GM12878 (cell line): ENCODE measurements around the gene ZMYND11. TPM values are rescaled to one million over a fixed set of nuclear protein-coding genes. Genes with fewer than 3 reads are reported as not detected.

ENCODE experiments used
- ATAC-seq: fragments of 200-7000 bp; cut with Tn5 transposase; 3 replicates; pipeline ENCODE4 v1.9.1; 2020; ENCODE audit warnings: mild to moderate bottlenecking, moderate library complexity
- BruUV-seq: library from RNA; stranded (reverse); fragments of 400-500 nt; replicated peaks from 2 replicates; lab custom pipeline; 2021; lab: Mats Ljungman, UMichigan
- CTCF ChIA-PET: fragments of 300-600 bp; sonication (Branson Sonifier 250); formaldehyde crosslinking; extraction: SDS; loops from one replicate; lab custom pipeline; 2021; ENCODE audit warnings: inconsistent platforms; lab: Yijun Ruan, JAX
- POLR2A ChIA-PET: fragments of 350-600 bp; formaldehyde crosslinking; extraction: SDS; loops from one replicate; lab custom pipeline; 2021; ENCODE audit warnings: inconsistent platforms; lab: Charles Lee
- RAD21 ChIA-PET: fragments of 300-600 bp; sonication (Branson Sonifier 250); formaldehyde crosslinking; loops from one replicate; lab custom pipeline; 2023; ENCODE audit warnings: antibody characterized with exemption; ENCODE audit not compliant: unreplicated experiment; lab: Charles Lee
- SMC1A ChIA-PET: fragments of 300-600 bp; sonication (Branson Sonifier 250); formaldehyde crosslinking; loops from one replicate; lab custom pipeline; 2023; ENCODE audit not compliant: unreplicated experiment, uncharacterized antibody; lab: Charles Lee
- DNase-seq: peaks from one replicate; pipeline ENCODE4 v3.0.0-alpha.2; 2011; ENCODE audit warnings: low read depth, low spot score
- FAIRE-seq: peaks from 3 replicates; lab custom pipeline; 2011; peaks lifted over from hg19 to GRCh38; lab: Jason Lieb, UNC
- H2AFZ ChIP-seq: 2 replicates; pipeline ENCODE4 v1.6.0; 2011; ENCODE audit warnings: low read depth, low read length, control low read depth; ENCODE audit not compliant: control insufficient read depth
- H3K27ac ChIP-seq: 2 replicates; pipeline ENCODE4 v1.5.1; 2011; ENCODE audit warnings: control low read depth; ENCODE audit not compliant: control insufficient read depth, insufficient read depth
- H3K27me3 ChIP-seq, 2 experiments: replicated peaks in 1 of 2; 2 replicates each; pipeline versions ENCODE4 v1.6.0 to v1.6.1; 2011; ENCODE audit warnings: low read length in 1 of 2; ENCODE audit not compliant: control insufficient read depth in 2 of 2, insufficient read depth in 2 of 2
- H3K36me3 ChIP-seq, 2 experiments: 2 replicates each; pipeline ENCODE4 v1.5.1; 2011; ENCODE audit warnings: low read length in 1 of 2; ENCODE audit not compliant: control insufficient read depth in 2 of 2, insufficient read depth in 2 of 2
- H3K4me1 ChIP-seq: 2 replicates; pipeline ENCODE4 v1.6.1; 2011; ENCODE audit warnings: mild to moderate bottlenecking, low read length, moderate library complexity, mixed read lengths; ENCODE audit not compliant: control insufficient read depth, insufficient read depth
- H3K4me2 ChIP-seq: 2 replicates; pipeline ENCODE4 v1.6.0; 2011; ENCODE audit warnings: control low read depth; ENCODE audit not compliant: control insufficient read depth, insufficient read depth
- H3K4me3 ChIP-seq: fragments of 200-600 bp; sonication (generic); 2 replicates; pipeline ENCODE4 v1.5.1; 2016
- H3K79me2 ChIP-seq: 2 replicates; pipeline ENCODE4 v1.6.0; 2011; ENCODE audit warnings: low read length; ENCODE audit not compliant: control insufficient read depth, insufficient read depth
- H3K9ac ChIP-seq: 2 replicates; pipeline ENCODE4 v1.8.0; 2011; ENCODE audit warnings: low read length, control low read depth, mixed read lengths; ENCODE audit not compliant: control insufficient read depth, insufficient read depth
- H3K9me3 ChIP-seq: replicated peaks from 3 replicates; pipeline ENCODE4 v1.5.1; 2011; ENCODE audit warnings: mild to moderate bottlenecking, low read length; ENCODE audit not compliant: control insufficient read depth, insufficient read depth
- H4K20me1 ChIP-seq: 2 replicates; pipeline ENCODE4 v1.6.0; 2011; ENCODE audit not compliant: control insufficient read depth, insufficient read depth
- BHLHE40 ChIP-seq, 2 experiments: fragments of 450-650 bp in 1 of 2; IDR thresholded peaks; 2 replicates each; pipeline ENCODE4 v1.6.1; 2011 to 2017; ENCODE audit warnings: low read depth in 2 of 2, borderline replicate concordance in 1 of 2, improper control_type of control experiment in 1 of 2, low read length in 1 of 2, mild to moderate bottlenecking in 1 of 2
- CBFB ChIP-seq: IDR thresholded peaks from 2 replicates; pipeline ENCODE4 v1.6.1; 2016; ENCODE audit warnings: antibody characterized with exemption, low read depth
- IRF3 ChIP-seq: fragments of 450-650 bp; IDR thresholded peaks from 2 replicates; pipeline ENCODE4 v1.6.1; 2014; ENCODE audit warnings: mild to moderate bottlenecking
- KLF5 ChIP-seq: fragments of 450-650 bp; IDR thresholded peaks from 2 replicates; pipeline ENCODE4 v1.6.1; 2014; ENCODE audit warnings: mild to moderate bottlenecking; ENCODE audit not compliant: partially characterized antibody
- MEF2B ChIP-seq: fragments of 450-650 bp; IDR thresholded peaks from 2 replicates; pipeline ENCODE4 v1.6.1; 2018; ENCODE audit warnings: mild to moderate bottlenecking, moderate library complexity; ENCODE audit not compliant: partially characterized antibody, poor library complexity, severe bottlenecking
- MYC ChIP-seq: IDR thresholded peaks from 2 replicates; pipeline ENCODE4 v1.6.1; 2011; ENCODE audit warnings: mild to moderate bottlenecking, low read length, moderate library complexity, inconsistent platforms; ENCODE audit not compliant: insufficient read depth, insufficient replicate concordance, insufficient read length, severe bottlenecking
- NRF1 ChIP-seq: conservative IDR thresholded peaks from 2 replicates; pipeline ENCODE4 v1.6.1; 2011; ENCODE audit warnings: mild to moderate bottlenecking, low read depth, low read length, improper control_type of control experiment
- PML ChIP-seq: IDR thresholded peaks from 2 replicates; pipeline ENCODE4 v1.6.1; 2012; ENCODE audit warnings: low read length, inconsistent platforms
- POLR2AphosphoS2 ChIP-seq: IDR thresholded peaks from 2 replicates; pipeline ENCODE4 v1.6.1; 2011; ENCODE audit warnings: low read depth, mild to moderate bottlenecking, low read length, improper control_type of control experiment, moderate library complexity
- POLR2AphosphoS5 ChIP-seq: IDR thresholded peaks from 2 replicates; pipeline ENCODE4 v1.6.1; 2011; ENCODE audit warnings: mild to moderate bottlenecking, low read length, inconsistent platforms
- SP1 ChIP-seq: IDR thresholded peaks from one replicate; pipeline ENCODE4 v1.6.1; 2011; ENCODE audit warnings: low read depth, low read length
- SREBF2 ChIP-seq: IDR thresholded peaks from 2 replicates; pipeline ENCODE4 v1.6.1; 2012; ENCODE audit warnings: mild to moderate bottlenecking, low read length
- SUZ12 ChIP-seq: fragments of 200-600 bp; sonication (generic); IDR thresholded peaks from one replicate; pipeline ENCODE4 v1.6.1; 2018; ENCODE audit warnings: antibody characterized with exemption, mild to moderate bottlenecking; ENCODE audit not compliant: unreplicated experiment
- YBX1 ChIP-seq: fragments of 450-650 bp; IDR thresholded peaks from 2 replicates; pipeline ENCODE4 v1.6.1; 2016; ENCODE audit warnings: antibody characterized with exemption
- YY1 ChIP-seq: IDR thresholded peaks from 2 replicates; pipeline ENCODE4 v1.6.1; 2011; ENCODE audit warnings: low read depth, mild to moderate bottlenecking, low read length
- ZNF687 ChIP-seq: fragments of 450-650 bp; IDR thresholded peaks from 2 replicates; pipeline ENCODE4 v1.6.1; 2017; ENCODE audit warnings: mild to moderate bottlenecking, moderate library complexity
- WGBS: methylation state at CpG from one replicate; pipeline ENCODE4 v1.1.6; 2016; ENCODE audit warnings: low lambda C conversion rate; ENCODE audit not compliant: insufficient replicate concordance, insufficient coverage; ENCODE audit errors: missing lambda C conversion rate; 5-methylcytosine and 5-hydroxymethylcytosine counted together
- in situ Hi-C: fragments of 300-500 bp; cut with MboI; formaldehyde crosslinking; loops from 9 replicates; pipeline ENCODE4 v1.14.3; 2018; ENCODE audit warnings: mixed read lengths
- intact Hi-C: fragments of 100-400 bp; cut with micrococcal nuclease; formaldehyde crosslinking; loops from one replicate; pipeline ENCODE4 v1.14.2; 2022; ENCODE audit not compliant: unreplicated experiment
- polyA plus RNA-seq, 11 experiments: library from polyadenylated mRNA; depleted of rRNA in 4 of 11; unstranded in 6 of 11; stranded (reverse) in 5 of 11; fragments of >200 nt; fragmentation: Nextera tagmentation in 4 of 11; fragmentation: Illumina TruSeq in 1 of 11; extraction: Ambion mirVana in 4 of 11; extraction: Trizol in 1 of 11; gene quantifications; 1 replicate in 1 of 11; 2 replicates in 10 of 11; pipeline versions ENCODE4 v1.2.1 to v1.2.3, GENCODE V29; 2011 to 2016; ENCODE audit warnings: inconsistent platforms in 2 of 11, missing spikeins in 2 of 11, low read depth in 1 of 11
- total RNA-seq, 4 experiments: library from RNA; depleted of rRNA in 3 of 4; stranded (reverse); fragments of >200 nt in 3 of 4; fragmentation: Illumina TruSeq in 1 of 4; extraction: Trizol in 1 of 4; gene quantifications; 2 replicates each; pipeline versions ENCODE4 v1.2.1 to v1.2.3, GENCODE V29; 2013 to 2021
- TF ChIP-seq, protein P1 (sequence below): fragments of 450-650 bp; formaldehyde crosslinking; IDR thresholded peaks from 2 replicates; pipeline ENCODE4 v1.4.0; 2022; ENCODE audit warnings: mild to moderate bottlenecking, moderate library complexity

The ZMYND11 gene
- total and polyA plus RNA-seq, 10 of the 15 experiments (the other 5 are each of a cell fraction or from before 2014, with no cell fraction given), result 3.3 to 24.4 (median 13.1) TPM

DNA sequence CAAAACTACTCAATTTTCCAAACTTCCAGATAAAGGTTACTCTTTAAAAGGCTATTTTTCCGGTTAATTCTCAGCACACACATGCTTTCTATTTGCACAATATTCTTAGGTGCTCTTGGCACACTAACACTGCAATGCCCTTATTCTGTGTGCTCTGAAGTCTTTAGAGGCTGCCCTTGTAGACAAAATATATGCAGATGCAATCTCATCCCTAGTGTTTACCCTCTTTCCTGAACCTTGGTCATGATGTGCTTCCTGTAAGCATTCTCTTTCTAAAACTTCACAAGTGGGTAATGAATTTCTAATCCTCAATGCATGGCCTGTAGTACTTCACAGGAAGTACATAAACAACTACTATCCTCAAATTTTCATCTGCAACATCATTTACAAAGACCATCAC lies 45.1 kb upstream of the ZMYND11 start:
- 0% methylated on average over 1 of the region's 1 CpG for WGBS
- Histone ChIP-seq H3K4me3 (no peak overlapping the region), H2AFZ (no peak overlapping the region), H3K36me3 (no peaks in the 10 kb centered on the region), H3K79me2 (no peaks in the 10 kb centered on the region), H3K9ac (no peak overlapping the region), H3K4me2 (no peak overlapping the region), H3K4me1 (no peaks in the 10 kb centered on the region), H3K27me3 (no peaks in the 10 kb centered on the region), H3K9me3 (no peaks in the 10 kb centered on the region), H4K20me1 (no peaks in the 10 kb centered on the region), H3K27ac (no peak overlapping the region)
- ATAC-seq, result no peak
- intact Hi-C loops, result no loop called here
- ChIA-PET CTCF (no interaction called here), POLR2A (no interaction called here), SMC1A (no interaction called here), RAD21 (no interaction called here)
- in situ Hi-C loops, result no loop called here
- TF ChIP-seq NRF1, result no peak
- TF ChIP-seq POLR2AphosphoS2, result no peak
- no peak for TF ChIP-seq KLF5
- no peak for TF ChIP-seq MYC
- TF ChIP-seq ZNF687, result no peak
- no peak for TF ChIP-seq POLR2AphosphoS5
- no peak for TF ChIP-seq IRF3
- TF ChIP-seq SP1, result no peak
- TF ChIP-seq, protein P1, sequence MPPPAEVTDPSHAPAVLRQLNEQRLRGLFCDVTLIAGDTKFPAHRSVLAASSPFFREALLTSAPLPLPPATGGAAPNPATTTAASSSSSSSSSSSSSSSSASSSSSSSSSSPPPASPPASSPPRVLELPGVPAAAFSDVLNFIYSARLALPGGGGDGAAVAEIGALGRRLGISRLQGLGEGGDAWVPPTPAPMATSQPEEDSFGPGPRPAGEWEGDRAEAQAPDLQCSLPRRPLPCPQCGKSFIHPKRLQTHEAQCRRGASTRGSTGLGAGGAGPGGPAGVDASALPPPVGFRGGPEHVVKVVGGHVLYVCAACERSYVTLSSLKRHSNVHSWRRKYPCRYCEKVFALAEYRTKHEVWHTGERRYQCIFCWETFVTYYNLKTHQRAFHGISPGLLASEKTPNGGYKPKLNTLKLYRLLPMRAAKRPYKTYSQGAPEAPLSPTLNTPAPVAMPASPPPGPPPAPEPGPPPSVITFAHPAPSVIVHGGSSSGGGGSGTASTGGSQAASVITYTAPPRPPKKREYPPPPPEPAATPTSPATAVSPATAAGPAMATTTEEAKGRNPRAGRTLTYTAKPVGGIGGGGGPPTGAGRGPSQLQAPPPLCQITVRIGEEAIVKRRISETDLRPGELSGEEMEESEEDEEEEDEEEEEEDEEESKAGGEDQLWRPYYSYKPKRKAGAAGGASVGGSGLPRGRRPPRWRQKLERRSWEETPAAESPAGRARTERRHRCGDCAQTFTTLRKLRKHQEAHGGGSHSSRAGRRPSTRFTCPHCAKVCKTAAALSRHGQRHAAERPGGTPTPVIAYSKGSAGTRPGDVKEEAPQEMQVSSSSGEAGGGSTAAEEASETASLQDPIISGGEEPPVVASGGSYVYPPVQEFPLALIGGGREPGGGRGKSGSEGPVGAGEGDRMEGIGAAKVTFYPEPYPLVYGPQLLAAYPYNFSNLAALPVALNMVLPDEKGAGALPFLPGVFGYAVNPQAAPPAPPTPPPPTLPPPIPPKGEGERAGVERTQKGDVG (CRISPR knock-in tag), result no peak
- no peak for TF ChIP-seq PML
- no peak for TF ChIP-seq SREBF2
- no peak for TF ChIP-seq SUZ12
- no peak for TF ChIP-seq BHLHE40 (IDR thresholded peaks at IDR 0.05; ENCODE audit: borderline replicate concordance in 1 of 2, low read depth in 2 of 2, low read length in 1 of 2)
- TF ChIP-seq CBFB, result no peak
- TF ChIP-seq MEF2B, result no peak
- no peak for TF ChIP-seq YBX1
- no peak for TF ChIP-seq YY1
- BruUV-seq, result no TSS peak
- no peak for FAIRE-seq
- no peak for DNase-seq
